Lung (tissue), 12 donors: ENCODE results near the gene YTHDC2. TPM values are rescaled to one million over a fixed set of nuclear protein-coding genes. Genes with fewer than 3 reads are reported as not detected.
A peak's percentile ranks its signal among the peaks of the same experiment; 100 is the strongest.
"Not testable (repeated sequence)": the region's sequence is repeated elsewhere in the genome, so short reads cannot be mapped to it uniquely, and the experiment has no call there.

Experiments
- ATAC-seq: fragments of 200-7000 bp; cut with Tn5 transposase; one replicate; pipeline ENCODE4 v1.9.1; 2020; ENCODE audit warnings: moderate number of reproducible peaks; ENCODE audit not compliant: insufficient read depth, low FRiP score
- DNase-seq, 3 donors: peaks; one replicate each; pipeline ENCODE4 v3.0.0-alpha.2; 2013 to 2017
- H3K27ac ChIP-seq, 2 donors: one replicate each; pipeline ENCODE4 v1.5.1; 2013; ENCODE audit warnings: mild to moderate bottlenecking in 2 of 2, moderate library complexity in 2 of 2, control low read depth in 1 of 2, inconsistent platforms in 1 of 2, low read depth in 1 of 2, low read length in 1 of 2
- H3K27me3 ChIP-seq, 3 donors: one replicate each; pipeline ENCODE4 v1.5.1; 2013; ENCODE audit warnings: low read length in 2 of 3; ENCODE audit not compliant: control insufficient read depth in 3 of 3, insufficient read depth in 3 of 3
- H3K36me3 ChIP-seq, 4 donors: one replicate each; pipeline ENCODE4 v1.5.1; 2013; ENCODE audit warnings: low read length in 4 of 4, mild to moderate bottlenecking in 1 of 4, moderate library complexity in 1 of 4; ENCODE audit not compliant: control insufficient read depth in 4 of 4, insufficient read depth in 4 of 4
- H3K4me1 ChIP-seq, 5 donors: one replicate each; pipeline ENCODE4 v1.5.1; 2013; ENCODE audit warnings: low read length in 5 of 5, mild to moderate bottlenecking in 2 of 5, moderate library complexity in 1 of 5; ENCODE audit not compliant: control insufficient read depth in 5 of 5, insufficient read depth in 5 of 5
- H3K4me3 ChIP-seq: one replicate; pipeline ENCODE4 v1.5.1; 2013; ENCODE audit warnings: mild to moderate bottlenecking, control low read depth, moderate library complexity
- H3K9ac ChIP-seq, 2 donors: one replicate each; pipeline ENCODE4 v1.5.1; 2013; ENCODE audit warnings: low read length in 2 of 2, control low read depth in 1 of 2; ENCODE audit not compliant: insufficient read depth in 1 of 2
- H3K9me3 ChIP-seq, 4 donors: one replicate each; pipeline ENCODE4 v1.5.1; 2013; ENCODE audit warnings: low read length in 3 of 4, mild to moderate bottlenecking in 1 of 4, moderate library complexity in 1 of 4; ENCODE audit not compliant: control insufficient read depth in 4 of 4, insufficient read depth in 3 of 4
- CTCF ChIP-seq: IDR thresholded peaks from 2 replicates; pipeline ENCODE4 v1.5.1; 2012; ENCODE audit warnings: mild to moderate bottlenecking; ENCODE audit errors: control extremely low read depth, extremely low read depth
- WGBS, 2 donors: extraction: QIAGEN DNeasy Blood & Tissue Kit; methylation state at CpG; one replicate each; pipeline ENCODE4 v1.1.7; 2013; 5-methylcytosine and 5-hydroxymethylcytosine counted together
- polyA plus RNA-seq, 2 donors: library from polyadenylated mRNA; stranded (reverse); fragments of 200-250 nt; gene quantifications; one replicate each; pipeline ENCODE4 v1.2.1, GENCODE V29; 2013
- total RNA-seq, 2 donors: library from RNA; depleted of rRNA in 1 of 2; stranded (reverse); fragments of >200 nt in 1 of 2; gene quantifications; one replicate each; pipeline ENCODE4 v1.2.1, GENCODE V29; 2014 to 2021
- donor health status: control.
- donor health status: control.
- donor health status: Bipolar disorder and iron deficiency.
- donor health status: healthy.
- donor health status: DM: yes; HTN: yes; CAD: no.

YTHDC2 gene
- total and polyA plus RNA-seq, 4 donors: 8.4 to 49.1 (median 15.4) TPM

- peaks cover 0 to 8% (median 0%) of the 10 kb centered on the region in 5 donors for H3K4me1 ChIP-seq
- peak in 2 of 3 donors; percentile 70 to 76 for DNase-seq
- WGBS, 2 donors: 53 to 67% methylated on average over 4 of the region's 4 CpGs
- H3K27ac ChIP-seq: no peak overlapping the region
- no peak for ATAC-seq
- peaks cover 0 to 6% (median 2%) of the 10 kb centered on the region in 4 donors for H3K36me3 ChIP-seq
- H3K9ac ChIP-seq: no peak overlapping the region
- no peaks in the 10 kb centered on the region for H3K27me3 ChIP-seq
- no peaks in the 10 kb centered on the region for H3K9me3 ChIP-seq
- H3K4me3 ChIP-seq: no peak overlapping the region
- TF ChIP-seq CTCF: no peak
Measured at GRCh38 chr5:113600255-113600905, 86.9 kb downstream of the YTHDC2 start.

- no peak for ATAC-seq
- Histone ChIP-seq H3K9me3 (no peaks in the 10 kb centered on the region), H3K9ac (no peak overlapping the region), H3K4me1 (peaks cover 0 to 8% (median 0%) of the 10 kb centered on the region in 5 donors), H3K36me3 (peaks cover 0 to under 1% (median 0%) of the 10 kb centered on the region in 4 donors), H3K27ac (no peak overlapping the region), H3K4me3 (no peak overlapping the region), H3K27me3 (no peaks in the 10 kb centered on the region)
- no peak for DNase-seq
- no peak for TF ChIP-seq CTCF
- WGBS, 2 donors: 78 to 91% methylated on average over 1 of the region's 1 CpG
Measured at GRCh38 chr5:113601423-113601822, 87.9 kb downstream of the YTHDC2 start.

- H3K27me3 ChIP-seq, H3K9me3 ChIP-seq, ATAC-seq, DNase-seq, H3K4me1 ChIP-seq, H3K27ac ChIP-seq, H3K36me3 ChIP-seq, H3K4me3 ChIP-seq, H3K9ac ChIP-seq: not testable (repeated sequence)
- 81 to 82% methylated on average over 4 of the region's 4 CpGs for WGBS, 2 donors
Measured at GRCh38 chr5:113603246-113603645, 89.8 kb downstream of the YTHDC2 start.

- WGBS, 2 donors: 36 to 39% methylated on average over 13 of the region's 13 CpGs
- Histone ChIP-seq H3K36me3 (no peaks in the 10 kb centered on the region), H3K27me3 (no peaks in the 10 kb centered on the region), H3K4me1 (no peaks in the 10 kb centered on the region), H3K27ac (no peak overlapping the region), H3K9me3 (no peaks in the 10 kb centered on the region), H3K9ac (no peak overlapping the region), H3K4me3 (no peak overlapping the region)
- peak; percentile 49 to 73 (median 69) for DNase-seq
- peak; percentile 61 for TF ChIP-seq CTCF
- ATAC-seq: no peak
Measured at GRCh38 chr5:113606298-113607134, 93.0 kb downstream of the YTHDC2 start.
